ENCODE data around the gene BAIAP2L2.

- TF ChIP-seq CTCF (IDR thresholded peaks at IDR 0.05) = no peak
- no peak for TF ChIP-seq POLR2A (IDR thresholded peaks at IDR 0.05)
Observed at GRCh38 chr22:38133331-38133730, 22.8 kb upstream of the BAIAP2L2 start.

All from uterus (tissue), 2 donors.